GM19467 (cell line): Measurements from ENCODE around the gene CDIPT.

ENCODE experiments used
- ATAC-seq: cut with Tn5 transposase; IDR thresholded peaks from one replicate; pipeline ENCODE4 v1.9.1; 2021; ENCODE audit warnings: mild to moderate bottlenecking, moderate library complexity; ENCODE audit not compliant: unreplicated experiment

Gene CDIPT

DNA sequence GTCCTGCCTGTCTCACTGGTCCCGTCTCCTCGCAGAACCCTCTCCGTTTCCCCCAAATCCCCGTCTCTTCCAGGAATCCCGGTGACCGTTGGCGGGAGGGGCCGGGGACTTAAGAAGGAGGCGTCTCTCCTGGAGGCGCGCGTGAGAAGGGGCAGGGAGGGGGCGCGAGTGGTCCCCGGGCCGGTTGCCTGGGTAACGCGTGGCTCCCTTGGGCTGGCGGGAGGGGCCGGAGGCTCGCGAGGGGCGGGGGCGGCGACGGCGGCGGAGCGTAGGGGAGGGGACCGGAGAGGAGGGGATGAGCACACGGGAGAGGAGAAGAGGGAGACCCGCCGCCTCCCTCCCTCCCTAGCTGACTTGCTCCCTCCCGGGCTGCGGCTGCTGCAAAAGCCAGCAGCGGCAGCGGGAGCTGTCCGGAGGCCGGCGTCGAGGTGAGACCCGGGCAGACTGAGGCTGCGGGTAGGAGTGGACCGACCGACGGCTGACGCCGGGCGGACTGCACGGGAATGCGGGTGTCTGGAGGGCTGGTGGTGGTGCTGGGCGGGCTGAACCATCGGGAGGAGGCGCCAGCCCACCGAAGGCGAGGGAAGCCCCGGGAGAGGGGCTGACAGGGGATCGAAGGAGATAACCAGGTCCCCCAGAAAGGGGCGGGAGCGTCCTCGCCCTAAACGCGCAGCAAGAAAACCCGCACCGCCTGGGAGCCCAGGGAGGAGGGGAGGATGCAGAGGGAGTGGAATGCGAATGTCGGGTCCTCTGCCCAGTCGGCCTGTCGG lies 50.9 kb downstream of the CDIPT start, which contains the start of gene PRRT2:
Gene PRRT2 (plus strand): TSS at position 298 of the 770 bp plus-strand sequence. CDS start 862 bp downstream, outside the sequence.
- ATAC-seq: no peak

DNA sequence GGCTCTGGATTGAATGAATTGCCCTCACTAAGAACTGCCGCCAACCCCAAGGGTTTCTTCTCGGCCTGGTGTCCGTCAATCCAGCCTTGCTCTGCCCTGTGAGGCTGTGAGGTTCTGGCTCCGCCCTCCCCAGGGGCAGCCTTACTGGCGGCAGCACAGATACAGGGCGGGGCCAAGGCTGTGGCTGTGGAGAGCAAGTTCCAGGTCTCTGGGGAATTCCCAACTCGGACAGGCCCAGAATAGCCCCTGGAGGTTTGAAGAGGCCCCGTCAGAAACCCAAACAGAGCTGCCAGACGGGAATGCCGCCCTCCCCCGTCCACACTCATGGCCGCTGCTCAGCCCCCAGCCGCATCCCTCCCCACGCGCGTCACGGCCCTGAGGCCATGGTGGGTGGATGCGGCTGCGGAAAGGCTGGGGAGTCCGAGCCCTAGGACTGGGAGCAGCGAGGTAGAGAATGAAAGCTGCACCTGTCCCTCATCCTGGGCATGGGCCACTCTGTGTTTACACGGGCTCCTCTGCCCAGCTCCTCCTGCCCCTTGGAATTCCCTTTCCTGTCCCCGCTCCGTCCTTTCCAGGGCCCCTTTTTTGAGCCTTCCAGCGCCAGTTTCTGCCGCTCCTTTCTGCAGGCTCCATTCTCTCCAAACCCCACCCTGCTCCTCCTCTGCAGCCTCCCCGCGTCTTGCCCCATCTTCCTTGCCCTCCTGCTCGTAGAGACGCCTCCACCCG lies 51.7 kb downstream of the CDIPT start:
- ATAC-seq: peak; percentile 36

DNA sequence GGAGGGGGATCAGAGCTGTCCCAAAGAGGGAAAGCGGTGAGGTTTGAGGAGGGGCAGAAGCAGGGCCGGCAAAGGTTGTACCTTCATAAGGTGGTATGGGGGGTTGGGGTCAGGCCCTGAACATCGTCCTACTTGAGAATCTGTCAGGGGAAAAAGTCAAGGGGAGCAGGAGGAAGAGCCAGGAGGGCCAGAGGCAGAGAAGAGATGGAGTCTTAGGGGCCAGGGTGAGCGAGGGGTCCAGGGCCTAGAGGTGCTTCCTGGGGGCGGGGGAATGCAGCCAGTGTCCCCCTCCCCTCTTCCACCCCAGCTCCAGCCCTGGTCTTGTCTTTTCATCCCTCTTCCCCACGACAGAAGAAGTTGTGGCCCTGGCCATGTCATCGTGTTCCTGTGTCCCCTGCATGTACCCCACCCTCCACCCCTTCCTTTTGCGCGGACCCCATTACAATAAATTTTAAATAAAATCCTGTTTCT lies 52.3 kb downstream of the CDIPT start:
- ATAC-seq: no peak

- ATAC-seq: no peak
These were observed 53.0 kb downstream of the CDIPT start for GRCh38 chr16:29809850-29810698.

DNA sequence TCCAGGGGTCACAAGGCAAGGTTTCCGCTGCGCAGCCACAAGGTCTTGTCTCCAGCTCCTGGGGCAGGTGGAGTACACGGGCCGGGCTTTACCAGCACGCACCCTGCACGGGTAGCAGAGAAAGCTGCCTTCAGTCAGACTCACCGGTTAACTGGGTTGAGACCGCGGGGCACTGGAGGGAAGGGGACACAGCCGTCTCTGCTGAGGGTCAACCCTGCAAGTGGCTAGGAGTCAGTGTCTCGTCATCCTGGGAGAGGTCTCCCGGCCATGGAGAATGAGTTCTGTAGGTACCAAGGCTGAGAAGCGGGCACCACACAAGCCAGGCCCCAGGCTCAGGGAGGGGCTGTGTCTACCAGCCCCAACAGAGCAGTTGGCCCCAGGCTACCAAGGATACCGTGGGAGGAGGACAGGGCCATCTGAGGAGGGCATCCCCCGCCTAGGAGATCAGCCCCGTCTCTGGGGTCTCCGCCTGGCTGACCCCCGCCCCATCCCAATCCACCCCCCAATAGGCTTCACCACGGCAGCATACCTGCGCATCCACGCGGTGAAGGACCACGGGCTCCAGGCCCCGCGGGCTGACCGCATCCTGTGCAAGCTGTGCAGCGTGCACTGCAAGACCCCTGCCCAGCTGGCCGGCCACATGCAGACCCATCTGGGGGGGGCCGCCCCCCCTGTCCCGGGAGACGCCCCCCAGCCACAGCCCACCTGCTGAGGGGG lies 53.8 kb downstream of the CDIPT start:
- no peak for ATAC-seq
